Natural killer cell (primary cell): ENCODE measurements around the gene LRRC27. TPM values are rescaled to one million over a fixed set of nuclear protein-coding genes. Genes with fewer than 3 reads are reported as not detected.

Experiments
- ATAC-seq, 3 donors: fragments of 150-1000 bp in 2 of 3; fragments of 200-7000 bp in 1 of 3; cut with Tn5 transposase; 1 replicate in 1 of 3; 2 replicates in 2 of 3; pipeline ENCODE4 v1.10.0; 2021; ENCODE audit warnings: mild to moderate bottlenecking in 2 of 3, moderate library complexity in 2 of 3
- DNase-seq, 2 donors: peaks; one replicate each; pipeline versions ENCODE4 v3.0.0 to v3.0.0-alpha.2; 2013 to 2021; ENCODE audit warnings: mixed read lengths in 1 of 2
- H3K27ac ChIP-seq: one replicate; pipeline ENCODE4 v1.5.1; 2013; ENCODE audit warnings: mild to moderate bottlenecking, low read length
- H3K27me3 ChIP-seq: one replicate; pipeline ENCODE4 v1.6.1; 2013; ENCODE audit warnings: low read length; ENCODE audit not compliant: control insufficient read depth, insufficient read depth
- H3K36me3 ChIP-seq: one replicate; pipeline ENCODE4 v1.6.1; 2013; ENCODE audit warnings: low read length; ENCODE audit not compliant: control insufficient read depth, insufficient read depth
- H3K4me1 ChIP-seq: one replicate; pipeline ENCODE4 v1.6.1; 2013; ENCODE audit warnings: low read length; ENCODE audit not compliant: control insufficient read depth, insufficient read depth
- H3K4me3 ChIP-seq: one replicate; pipeline ENCODE4 v1.5.1; 2013; ENCODE audit warnings: low read length
- H3K9me3 ChIP-seq: one replicate; pipeline ENCODE4 v1.6.1; 2013; ENCODE audit warnings: low read length; ENCODE audit not compliant: control insufficient read depth, insufficient read depth
- H3K27ac Mint-ChIP-seq, 2 donors: one replicate each; pipeline ENCODE4 v1.8.0; 2022; ENCODE audit warnings: mild to moderate bottlenecking in 2 of 2, mixed read lengths in 2 of 2, moderate library complexity in 1 of 2
- H3K27me3 Mint-ChIP-seq, 2 donors: one replicate each; pipeline ENCODE4 v1.8.0; 2022; ENCODE audit warnings: low read depth in 2 of 2, mixed read lengths in 2 of 2
- H3K36me3 Mint-ChIP-seq: one replicate; pipeline ENCODE4 v1.8.0; 2022; ENCODE audit warnings: mixed read lengths
- H3K4me1 Mint-ChIP-seq, 2 donors: one replicate each; pipeline ENCODE4 v1.8.0; 2022; ENCODE audit warnings: mixed read lengths in 2 of 2
- H3K4me3 Mint-ChIP-seq: one replicate; pipeline ENCODE4 v1.8.0; 2022; ENCODE audit warnings: mild to moderate bottlenecking, moderate library complexity, mixed read lengths
- H3K9me3 Mint-ChIP-seq, 2 donors: one replicate each; pipeline ENCODE4 v1.8.0; 2022; ENCODE audit warnings: mixed read lengths in 2 of 2
- WGBS: methylation state at CpG from one replicate; pipeline ENCODE4 v1.1.7; 2013; ENCODE audit warnings: missing lambda C conversion rate; ENCODE audit not compliant: insufficient coverage; 5-methylcytosine and 5-hydroxymethylcytosine counted together
- intact Hi-C: fragments of 100-400 bp; cut with micrococcal nuclease; formaldehyde crosslinking; loops from one replicate; pipeline ENCODE4 v1.14.2; 2022
- total RNA-seq, 4 donors: library from RNA; stranded (reverse); fragments of 120-200 nt in 1 of 4; gene quantifications; one replicate each; pipeline versions ENCODE4 v1.2.3 to v1.2.4, GENCODE V29; 2013 to 2022
- TF ChIP-seq, protein P1 (sequence below): fragments of 200-600 bp; IDR thresholded peaks from one replicate; pipeline ENCODE4 v1.8.0; 2022; ENCODE audit warnings: antibody characterized with exemption

The LRRC27 gene
- total RNA-seq, 3 donors from 2014 or later (not counting 1 experiment from before 2014, with no cell fraction given): 8.1 to 22.5 (median 9.9) TPM

DNA sequence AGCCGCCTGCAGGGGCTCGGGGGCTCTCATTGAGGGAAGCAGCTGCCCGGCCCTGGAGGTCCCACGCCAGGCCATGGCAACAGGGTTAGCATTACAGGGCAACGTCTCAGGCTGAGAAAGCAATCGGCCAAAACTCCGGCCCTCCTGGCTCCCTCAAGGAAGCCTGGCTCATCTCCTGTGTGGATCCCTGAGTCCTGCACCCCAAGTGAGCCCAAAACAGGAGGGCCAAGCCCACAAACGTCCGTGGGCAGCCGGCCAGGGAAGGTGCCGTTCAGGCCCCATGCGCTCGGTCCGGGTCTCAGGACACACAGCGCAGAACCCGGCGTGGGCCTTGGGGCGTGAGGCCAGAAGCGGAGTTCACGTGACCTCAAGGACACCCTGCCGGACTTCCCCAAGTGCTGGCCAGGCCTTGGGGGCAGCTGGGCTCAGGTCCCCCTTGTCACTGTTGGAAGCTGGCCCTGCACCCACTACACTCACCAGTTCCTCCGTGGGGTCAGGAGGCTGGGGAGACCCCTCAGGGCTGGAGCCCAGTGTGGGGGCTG, 57.0 kb downstream of the LRRC27 start:
- intact Hi-C loops: loop anchor here (10.0 kb wide), 1 partner anchor 246 kb away; no protein-coding TSS in a partner anchor
- peak overlapping the region; percentile 25 for H3K4me3 Mint-ChIP-seq
- H3K27me3 Mint-ChIP-seq: no peaks in the 10 kb centered on the region
- Histone ChIP-seq H3K9me3 (no peaks in the 10 kb centered on the region), H3K27ac (no peak overlapping the region), H3K27me3 (no peaks in the 10 kb centered on the region), H3K4me3 (no peak overlapping the region), H3K4me1 (peaks cover 20% of the 10 kb centered on the region), H3K36me3 (no peaks in the 10 kb centered on the region)
- TF ChIP-seq, protein P1, sequence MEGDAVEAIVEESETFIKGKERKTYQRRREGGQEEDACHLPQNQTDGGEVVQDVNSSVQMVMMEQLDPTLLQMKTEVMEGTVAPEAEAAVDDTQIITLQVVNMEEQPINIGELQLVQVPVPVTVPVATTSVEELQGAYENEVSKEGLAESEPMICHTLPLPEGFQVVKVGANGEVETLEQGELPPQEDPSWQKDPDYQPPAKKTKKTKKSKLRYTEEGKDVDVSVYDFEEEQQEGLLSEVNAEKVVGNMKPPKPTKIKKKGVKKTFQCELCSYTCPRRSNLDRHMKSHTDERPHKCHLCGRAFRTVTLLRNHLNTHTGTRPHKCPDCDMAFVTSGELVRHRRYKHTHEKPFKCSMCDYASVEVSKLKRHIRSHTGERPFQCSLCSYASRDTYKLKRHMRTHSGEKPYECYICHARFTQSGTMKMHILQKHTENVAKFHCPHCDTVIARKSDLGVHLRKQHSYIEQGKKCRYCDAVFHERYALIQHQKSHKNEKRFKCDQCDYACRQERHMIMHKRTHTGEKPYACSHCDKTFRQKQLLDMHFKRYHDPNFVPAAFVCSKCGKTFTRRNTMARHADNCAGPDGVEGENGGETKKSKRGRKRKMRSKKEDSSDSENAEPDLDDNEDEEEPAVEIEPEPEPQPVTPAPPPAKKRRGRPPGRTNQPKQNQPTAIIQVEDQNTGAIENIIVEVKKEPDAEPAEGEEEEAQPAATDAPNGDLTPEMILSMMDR: no peak
- peaks cover 5 to 27% of the 10 kb centered on the region in 2 donors for H3K4me1 Mint-ChIP-seq
- H3K36me3 Mint-ChIP-seq: no peaks in the 10 kb centered on the region
- peaks cover 5 to 8% of the 10 kb centered on the region in 2 donors for H3K9me3 Mint-ChIP-seq
- ATAC-seq: no peak
- H3K27ac Mint-ChIP-seq: no peak overlapping the region
- 76% methylated on average over 22 of the region's 22 CpGs for WGBS
- no peak for DNase-seq

DNA sequence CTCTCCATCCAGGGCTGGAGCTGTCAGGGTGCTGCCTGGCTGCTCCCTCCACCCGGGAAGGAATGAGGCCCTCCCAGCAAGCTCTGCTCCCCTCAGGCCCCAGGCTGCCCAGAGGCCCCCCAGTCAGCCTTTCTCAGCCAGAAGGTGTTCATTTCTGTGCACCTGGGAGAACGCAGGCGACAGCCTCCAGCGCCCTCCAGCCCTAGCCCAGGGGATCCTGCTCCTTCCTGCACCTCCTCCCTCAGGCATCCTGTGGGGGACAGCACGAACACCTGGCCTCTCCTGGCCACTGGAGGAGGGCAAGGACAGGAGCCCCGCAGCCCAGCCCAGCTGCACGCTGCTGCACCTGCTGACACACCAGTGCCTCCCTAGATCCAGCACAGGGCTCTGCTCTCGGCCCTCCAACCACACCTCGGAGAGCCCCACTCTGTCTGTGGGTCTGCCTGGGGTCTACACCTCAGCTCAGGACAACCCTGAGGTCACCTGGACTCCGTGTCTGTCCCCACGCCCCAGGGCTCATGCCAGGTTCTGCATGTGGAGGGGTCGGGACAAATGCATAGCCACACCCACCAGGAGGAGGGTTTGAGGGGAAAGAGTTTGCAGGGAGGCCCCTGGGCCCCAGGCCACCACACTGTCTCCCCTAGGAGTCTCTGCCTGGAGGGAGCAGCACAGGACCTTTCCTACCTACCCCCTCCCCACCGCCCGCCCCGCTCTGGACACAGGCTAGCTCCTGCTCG, 57.6 kb downstream of the LRRC27 start:
- H3K36me3 Mint-ChIP-seq: no peaks in the 10 kb centered on the region
- ATAC-seq (no peak), DNase-seq (no peak)
- no peaks in the 10 kb centered on the region for H3K27me3 Mint-ChIP-seq
- H3K4me1 ChIP-seq: peaks cover 20% of the 10 kb centered on the region
- peaks cover 5 to 33% of the 10 kb centered on the region in 2 donors for H3K4me1 Mint-ChIP-seq
- H3K9me3 ChIP-seq: no peaks in the 10 kb centered on the region
- TF ChIP-seq, protein P1: no peak
- no peaks in the 10 kb centered on the region for H3K36me3 ChIP-seq
- H3K27me3 ChIP-seq: no peaks in the 10 kb centered on the region
- H3K4me3 ChIP-seq: no peak overlapping the region
- intact Hi-C loops: loop anchor here (10.0 kb wide), 2 partner anchors 185 to 245 kb away; no protein-coding TSS in a partner anchor
- peaks cover 5 to 8% of the 10 kb centered on the region in 2 donors for H3K9me3 Mint-ChIP-seq
- WGBS: 56% methylated on average over 16 of the region's 16 CpGs
- H3K4me3 Mint-ChIP-seq: peak overlapping the region; percentile 25
- H3K27ac Mint-ChIP-seq: no peak overlapping the region
- H3K27ac ChIP-seq: no peak overlapping the region

- intact Hi-C loops: loop anchor here (10.0 kb wide), 1 partner anchor 184 kb away; no protein-coding TSS in a partner anchor
- H3K4me3 ChIP-seq: no peak overlapping the region
- H3K27ac ChIP-seq: no peak overlapping the region
- Mint-ChIP-seq H3K27ac (no peak overlapping the region), H3K9me3 (peaks cover 5 to 8% of the 10 kb centered on the region in 2 donors), H3K36me3 (no peaks in the 10 kb centered on the region), H3K27me3 (no peaks in the 10 kb centered on the region), H3K4me3 (peak overlapping the region; percentile 37), H3K4me1 (peaks cover 5 to 40% of the 10 kb centered on the region in 2 donors)
- no peaks in the 10 kb centered on the region for H3K9me3 ChIP-seq
- H3K27me3 ChIP-seq: no peaks in the 10 kb centered on the region
- TF ChIP-seq, protein P1: no peak
- ATAC-seq (no peak), DNase-seq (no peak)
- H3K36me3 ChIP-seq: no peaks in the 10 kb centered on the region
- peaks cover 26% of the 10 kb centered on the region for H3K4me1 ChIP-seq
- 89% methylated on average over 8 of the region's 8 CpGs for WGBS
Measured at GRCh38 chr10:132390170-132390920, 58.4 kb downstream of the LRRC27 start.
